ENCODE results near the gene STIM1. TPM values are rescaled to one million over a fixed set of nuclear protein-coding genes. Genes with fewer than 3 reads are reported as not detected.
"Not testable (repeated sequence)": the region's sequence is repeated elsewhere in the genome, so short reads cannot be mapped to it uniquely, and the experiment has no call there.

The STIM1 gene
- polyA plus RNA-seq, 1 donor: 24.9 TPM

DNA sequence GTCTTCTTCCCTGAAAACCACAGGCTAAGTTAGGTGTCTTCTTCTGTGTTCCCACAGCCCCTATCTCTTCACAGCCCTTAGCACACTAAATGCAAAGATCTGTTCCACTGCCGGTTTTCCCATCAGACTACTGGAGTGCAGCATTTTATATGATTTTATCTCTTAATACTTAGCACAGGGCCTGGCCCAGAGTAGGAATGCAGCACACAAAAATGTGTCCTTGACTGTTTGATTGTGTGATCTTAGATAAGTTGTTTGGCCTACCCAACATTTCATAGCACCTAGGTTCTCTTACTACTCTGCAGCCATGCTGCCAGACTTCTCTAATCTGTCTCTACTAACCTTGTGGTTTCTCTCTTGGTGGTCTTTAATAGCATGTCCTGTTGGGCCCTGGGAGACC is 185.0 kb downstream of the STIM1 start:
- 86% methylated on average over 1 of the region's 1 CpG for WGBS (ENCODE audit: insufficient coverage, low lambda C conversion rate)
- no peak overlapping the region for H3K4me3 ChIP-seq (ENCODE audit: low read length)
- no peaks in the 10 kb centered on the region for H3K4me1 ChIP-seq (ENCODE audit: control insufficient read depth, insufficient read depth, low read length)
- no peaks in the 10 kb centered on the region for H3K36me3 ChIP-seq (ENCODE audit: control insufficient read depth, insufficient read depth, low read length)
- no peaks in the 10 kb centered on the region for H3K9me3 ChIP-seq (ENCODE audit: control insufficient read depth, low read depth, low read length)
- H3K27ac ChIP-seq (ENCODE audit: low read length): no peak overlapping the region
- DNase-seq: no peak
- H3K27me3 ChIP-seq (ENCODE audit: control insufficient read depth, insufficient read depth, low read length): no peaks in the 10 kb centered on the region

DNA sequence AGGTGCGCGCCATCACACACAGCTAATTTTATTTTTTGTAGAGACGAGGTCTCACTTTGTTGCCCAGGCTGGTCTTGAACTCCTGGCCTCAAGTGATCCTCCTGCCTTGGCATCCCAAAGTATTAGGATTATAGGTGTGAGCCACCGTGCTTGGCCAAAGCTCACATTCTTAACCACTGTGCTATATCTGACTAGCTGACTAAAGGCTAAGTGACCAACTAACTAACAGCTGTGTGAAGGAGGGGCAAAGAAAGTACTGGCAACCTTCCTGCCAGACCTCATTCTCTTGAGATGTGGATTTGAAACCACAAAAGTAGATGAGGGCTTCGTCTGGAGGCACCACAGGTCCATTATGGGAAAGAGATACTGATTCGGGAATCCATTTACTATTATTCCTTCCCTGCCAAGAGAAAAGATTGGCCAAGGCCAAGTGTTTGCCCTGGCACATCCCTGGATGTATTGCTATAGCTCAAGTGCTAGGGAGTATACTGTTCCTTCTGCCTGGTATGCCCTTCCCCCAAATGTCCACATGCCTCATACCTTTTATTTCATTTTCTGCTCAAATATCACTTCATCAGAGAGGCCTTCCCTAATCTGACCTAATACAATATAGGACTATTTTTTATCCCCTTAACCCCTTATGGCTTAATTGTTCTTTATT is 186.4 kb downstream of the STIM1 start:
- Histone ChIP-seq H3K4me3 (ENCODE audit: low read length) (no peak overlapping the region), H3K36me3 (ENCODE audit: control insufficient read depth, insufficient read depth, low read length) (no peaks in the 10 kb centered on the region), H3K27ac (ENCODE audit: low read length) (no peak overlapping the region), H3K27me3 (ENCODE audit: control insufficient read depth, insufficient read depth, low read length) (no peaks in the 10 kb centered on the region), H3K9me3 (ENCODE audit: control insufficient read depth, low read depth, low read length) (no peaks in the 10 kb centered on the region), H3K4me1 (ENCODE audit: control insufficient read depth, insufficient read depth, low read length) (no peaks in the 10 kb centered on the region)
- WGBS (ENCODE audit: insufficient coverage, low lambda C conversion rate): no CpG with 5 or more reads among the region's 6 CpGs
- no peak for DNase-seq

DNA sequence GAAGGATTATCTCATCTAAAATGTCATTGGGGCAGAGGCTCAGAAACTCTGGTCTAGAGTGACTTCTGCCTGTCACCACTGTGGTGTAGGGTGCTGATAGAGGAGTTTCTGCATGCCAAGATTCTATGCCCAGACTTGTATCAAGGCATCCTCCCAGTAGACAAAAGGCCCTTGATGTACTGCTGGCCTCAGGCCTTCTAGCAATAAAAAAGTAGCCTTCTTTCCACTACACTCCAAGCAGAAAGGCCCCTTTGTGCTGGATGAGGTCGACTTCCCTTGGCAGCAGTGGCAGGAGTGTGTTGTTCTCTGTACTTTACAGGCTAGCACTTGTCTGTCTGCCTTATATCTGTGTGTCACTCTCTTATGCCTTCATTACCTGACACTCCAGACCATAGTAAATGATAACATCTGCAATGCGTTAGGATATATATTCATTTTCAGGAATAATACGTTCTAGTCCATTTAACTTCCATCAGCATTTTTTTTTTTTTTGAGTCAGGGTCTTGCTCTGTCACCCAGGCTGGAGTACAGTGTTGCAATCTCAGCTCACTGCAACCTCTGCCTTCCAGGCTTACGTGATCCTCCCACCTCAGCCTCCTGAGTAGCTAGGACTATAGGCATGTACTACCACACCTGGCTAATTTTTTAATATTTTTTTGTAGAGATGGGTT is 189.6 kb downstream of the STIM1 start:
- Histone ChIP-seq H3K36me3 (ENCODE audit: control insufficient read depth, insufficient read depth, low read length) (no peaks in the 10 kb centered on the region), H3K27ac (ENCODE audit: low read length) (no peak overlapping the region), H3K9me3 (ENCODE audit: control insufficient read depth, low read depth, low read length) (no peaks in the 10 kb centered on the region), H3K27me3 (ENCODE audit: control insufficient read depth, insufficient read depth, low read length) (no peaks in the 10 kb centered on the region), H3K4me3 (ENCODE audit: low read length) (no peak overlapping the region), H3K4me1 (ENCODE audit: control insufficient read depth, insufficient read depth, low read length) (no peaks in the 10 kb centered on the region)
- DNase-seq: no peak
- WGBS (ENCODE audit: insufficient coverage, low lambda C conversion rate): no CpG with 5 or more reads among the region's 4 CpGs

DNA sequence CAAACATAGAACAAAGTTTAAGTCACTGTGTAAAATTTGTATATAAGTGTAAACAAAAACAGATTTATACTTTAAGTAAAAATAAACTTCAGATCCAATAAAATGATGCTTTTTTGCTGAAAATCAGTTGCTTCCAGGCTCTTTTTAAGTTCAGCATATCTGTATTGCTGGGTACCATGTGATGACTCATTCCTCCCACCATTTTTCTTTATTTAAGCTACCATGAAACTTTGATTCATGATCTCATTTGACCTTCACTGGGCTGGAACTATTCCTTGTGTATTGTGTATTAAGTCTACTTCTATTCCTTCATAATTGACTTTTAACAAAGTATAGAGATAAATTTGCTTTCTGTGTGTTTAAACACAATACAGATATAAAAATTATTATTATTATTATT is 192.9 kb downstream of the STIM1 start:
- no peak overlapping the region for H3K27ac ChIP-seq (ENCODE audit: low read length)
- H3K27me3 ChIP-seq (ENCODE audit: control insufficient read depth, insufficient read depth, low read length): no peaks in the 10 kb centered on the region
- no peak for DNase-seq
- H3K4me1 ChIP-seq (ENCODE audit: control insufficient read depth, insufficient read depth, low read length): no peaks in the 10 kb centered on the region
- H3K36me3 ChIP-seq (ENCODE audit: control insufficient read depth, insufficient read depth, low read length): no peaks in the 10 kb centered on the region
- no peaks in the 10 kb centered on the region for H3K9me3 ChIP-seq (ENCODE audit: control insufficient read depth, low read depth, low read length)
- no peak overlapping the region for H3K4me3 ChIP-seq (ENCODE audit: low read length)

DNA sequence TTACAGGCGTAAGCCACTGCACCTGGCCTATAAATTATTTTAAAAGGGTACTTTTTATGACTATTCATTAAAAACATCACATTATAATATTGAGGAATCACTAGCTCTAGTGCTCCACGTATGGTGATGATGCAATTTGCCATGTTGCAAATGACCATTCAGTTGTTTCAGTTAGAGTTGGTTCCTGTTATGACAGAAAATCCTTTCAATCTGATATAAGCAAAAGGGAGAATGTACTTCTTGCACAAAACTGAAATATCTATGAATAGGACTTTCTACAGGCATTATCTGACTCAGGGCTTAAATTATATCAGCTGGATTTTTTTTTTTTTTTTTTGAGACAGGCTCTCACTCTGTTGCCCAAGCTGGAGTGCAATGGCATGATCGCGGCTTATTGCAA is 193.5 kb downstream of the STIM1 start:
- H3K36me3 ChIP-seq (ENCODE audit: control insufficient read depth, insufficient read depth, low read length): no peaks in the 10 kb centered on the region
- no peaks in the 10 kb centered on the region for H3K27me3 ChIP-seq (ENCODE audit: control insufficient read depth, insufficient read depth, low read length)
- no peaks in the 10 kb centered on the region for H3K9me3 ChIP-seq (ENCODE audit: control insufficient read depth, low read depth, low read length)
- H3K4me3 ChIP-seq (ENCODE audit: low read length): no peak overlapping the region
- DNase-seq: no peak
- no peaks in the 10 kb centered on the region for H3K4me1 ChIP-seq (ENCODE audit: control insufficient read depth, insufficient read depth, low read length)
- H3K27ac ChIP-seq (ENCODE audit: low read length): no peak overlapping the region
- 80% methylated on average over 1 of the region's 4 CpGs for WGBS (ENCODE audit: insufficient coverage, low lambda C conversion rate)

DNA sequence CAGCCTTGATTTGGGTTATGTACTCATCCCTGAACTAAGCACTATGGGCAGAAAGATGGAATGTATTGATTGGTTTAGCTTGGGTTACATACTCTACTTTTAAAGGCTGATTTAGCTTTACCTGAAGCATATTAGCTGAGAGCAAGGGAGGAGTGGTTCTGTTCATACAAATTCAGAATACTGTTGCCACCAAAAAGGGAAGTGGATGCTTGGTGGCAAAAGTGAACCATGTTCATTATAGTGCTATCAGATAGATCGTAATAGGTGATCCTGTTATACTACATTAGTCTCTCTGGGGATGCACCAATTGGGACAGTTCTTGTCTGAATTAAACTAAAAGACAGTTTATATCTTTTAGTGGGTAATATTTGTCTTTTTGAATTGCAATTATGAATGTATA is 194.7 kb downstream of the STIM1 start:
- DNase-seq: no peak
- H3K36me3 ChIP-seq (ENCODE audit: control insufficient read depth, insufficient read depth, low read length): no peaks in the 10 kb centered on the region
- no peaks in the 10 kb centered on the region for H3K27me3 ChIP-seq (ENCODE audit: control insufficient read depth, insufficient read depth, low read length)
- no peak overlapping the region for H3K27ac ChIP-seq (ENCODE audit: low read length)
- no CpG with 5 or more reads among the region's 1 CpG for WGBS (ENCODE audit: insufficient coverage, low lambda C conversion rate)
- H3K4me1 ChIP-seq (ENCODE audit: control insufficient read depth, insufficient read depth, low read length): no peaks in the 10 kb centered on the region
- H3K9me3 ChIP-seq (ENCODE audit: control insufficient read depth, low read depth, low read length): no peaks in the 10 kb centered on the region
- no peak overlapping the region for H3K4me3 ChIP-seq (ENCODE audit: low read length)

DNA sequence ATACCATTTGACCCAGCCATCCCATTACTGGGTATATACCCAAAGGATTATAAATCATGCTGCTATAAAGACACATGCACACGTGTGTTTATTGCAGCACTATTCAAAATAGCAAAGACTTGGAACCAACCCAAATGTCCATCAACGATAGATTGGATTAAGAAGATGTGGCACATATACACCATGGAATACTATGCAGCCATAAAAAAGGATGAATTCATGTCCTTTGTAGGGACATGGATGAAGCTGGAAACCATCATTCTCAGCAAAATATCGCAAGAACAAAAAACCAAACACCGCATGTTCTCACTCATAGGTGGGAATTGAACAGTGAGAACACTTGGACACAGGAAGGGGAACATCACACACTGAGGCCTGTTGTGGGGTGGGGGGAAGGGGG is 197.7 kb downstream of the STIM1 start:
- DNase-seq; H3K4me3 ChIP-seq (ENCODE audit: low read length); H3K27ac ChIP-seq (ENCODE audit: low read length); H3K4me1 ChIP-seq (ENCODE audit: control insufficient read depth, insufficient read depth, low read length); H3K9me3 ChIP-seq (ENCODE audit: control insufficient read depth, low read depth, low read length); H3K27me3 ChIP-seq (ENCODE audit: control insufficient read depth, insufficient read depth, low read length); H3K36me3 ChIP-seq (ENCODE audit: control insufficient read depth, insufficient read depth, low read length): not testable (repeated sequence)
- no CpG with 5 or more reads among the region's 4 CpGs for WGBS (ENCODE audit: insufficient coverage, low lambda C conversion rate)

DNA sequence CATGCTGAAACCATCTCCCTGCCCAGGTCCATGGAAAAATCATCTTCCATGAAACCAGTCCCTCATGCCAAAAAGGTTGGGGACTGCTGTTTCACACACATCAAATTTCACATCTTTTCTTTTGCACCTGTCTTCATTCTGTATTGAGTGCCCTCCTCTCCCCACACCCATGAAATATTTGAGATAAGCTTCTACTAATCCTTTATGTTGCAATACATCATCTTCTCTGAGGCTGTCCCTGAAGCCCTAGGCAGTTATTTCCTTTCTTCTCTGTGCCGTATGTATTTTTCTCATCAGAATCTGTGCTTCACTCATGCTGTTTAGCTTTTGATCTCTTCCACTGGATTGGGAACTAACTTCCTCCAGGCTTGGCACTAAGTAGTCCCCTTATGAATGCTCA is 199.2 kb downstream of the STIM1 start:
- H3K27me3 ChIP-seq (ENCODE audit: control insufficient read depth, insufficient read depth, low read length): no peaks in the 10 kb centered on the region
- no peaks in the 10 kb centered on the region for H3K9me3 ChIP-seq (ENCODE audit: control insufficient read depth, low read depth, low read length)
- DNase-seq: no peak
- H3K4me3 ChIP-seq (ENCODE audit: low read length): no peak overlapping the region
- H3K27ac ChIP-seq (ENCODE audit: low read length): no peak overlapping the region
- no peaks in the 10 kb centered on the region for H3K4me1 ChIP-seq (ENCODE audit: control insufficient read depth, insufficient read depth, low read length)
- H3K36me3 ChIP-seq (ENCODE audit: control insufficient read depth, insufficient read depth, low read length): peaks cover 13% of the 10 kb centered on the region
- 56% methylated on average over 1 of the region's 1 CpG for WGBS (ENCODE audit: insufficient coverage, low lambda C conversion rate)

DNA sequence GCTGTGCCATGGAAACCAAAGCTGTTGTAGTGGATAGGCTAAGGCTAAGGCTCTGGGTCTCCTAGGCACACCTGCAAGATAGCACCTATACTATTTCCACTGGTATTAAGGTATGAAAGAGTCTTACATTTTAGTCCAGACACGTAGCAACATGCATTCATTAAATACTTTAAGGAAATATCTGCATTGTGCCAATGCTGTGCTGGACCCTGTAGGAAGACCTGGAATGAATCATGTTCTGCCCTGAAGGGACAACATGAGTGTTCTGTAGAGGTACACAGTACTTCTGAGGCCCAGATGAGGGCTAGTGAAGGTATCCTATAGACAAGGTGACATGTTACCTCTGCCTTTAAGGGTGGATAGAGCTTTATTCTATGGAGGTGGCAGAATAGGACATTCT is 204.0 kb downstream of the STIM1 start:
- Histone ChIP-seq H3K4me3 (ENCODE audit: low read length) (no peak overlapping the region), H3K27ac (ENCODE audit: low read length) (no peak overlapping the region), H3K4me1 (ENCODE audit: control insufficient read depth, insufficient read depth, low read length) (no peaks in the 10 kb centered on the region), H3K9me3 (ENCODE audit: control insufficient read depth, low read depth, low read length) (no peaks in the 10 kb centered on the region), H3K36me3 (ENCODE audit: control insufficient read depth, insufficient read depth, low read length) (peaks cover 17% of the 10 kb centered on the region), H3K27me3 (ENCODE audit: control insufficient read depth, insufficient read depth, low read length) (no peaks in the 10 kb centered on the region)
- no CpG with 5 or more reads among the region's 1 CpG for WGBS (ENCODE audit: insufficient coverage, low lambda C conversion rate)
- DNase-seq: no peak

DNA sequence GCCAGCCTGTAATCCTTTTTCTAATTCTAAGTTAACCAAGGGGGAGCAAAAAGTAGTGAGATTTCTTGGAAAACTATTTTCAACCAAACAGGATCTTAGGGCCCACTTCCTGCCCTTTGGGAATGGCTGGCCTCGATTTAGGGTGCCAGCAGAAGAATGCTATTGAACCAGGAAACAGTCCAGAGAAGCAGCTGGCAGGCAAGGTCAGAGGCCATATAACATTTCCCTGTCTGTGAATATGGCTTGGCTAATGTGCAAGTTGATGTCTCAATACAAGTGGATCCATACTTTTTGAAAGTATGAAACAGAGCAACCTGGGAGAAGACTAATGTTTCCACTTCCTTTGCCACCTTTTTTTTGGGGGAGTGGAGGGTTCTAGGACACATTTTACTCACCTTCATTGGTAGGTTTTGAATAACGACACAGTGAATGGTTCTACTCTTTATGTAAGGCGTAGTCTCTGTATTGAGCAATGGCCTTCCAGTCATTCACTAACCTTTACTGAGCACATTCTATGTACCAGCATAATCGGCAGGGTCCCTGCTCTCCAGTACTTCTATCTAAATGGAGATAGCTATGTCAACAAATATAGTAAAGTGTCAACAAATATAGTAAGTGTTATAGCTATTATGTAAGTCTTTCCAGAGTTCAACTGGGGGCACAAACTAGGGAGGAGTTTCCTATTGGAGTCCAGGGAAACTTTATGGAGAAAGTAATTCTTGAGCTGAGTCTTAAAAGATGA is 204.9 kb downstream of the STIM1 start:
- DNase-seq: peak in 1 of 2 donors; percentile 48
- Histone ChIP-seq H3K27me3 (ENCODE audit: control insufficient read depth, insufficient read depth, low read length) (no peaks in the 10 kb centered on the region), H3K9me3 (ENCODE audit: control insufficient read depth, low read depth, low read length) (no peaks in the 10 kb centered on the region), H3K36me3 (ENCODE audit: control insufficient read depth, insufficient read depth, low read length) (peaks cover 17% of the 10 kb centered on the region), H3K27ac (ENCODE audit: low read length) (no peak overlapping the region), H3K4me1 (ENCODE audit: control insufficient read depth, insufficient read depth, low read length) (no peaks in the 10 kb centered on the region), H3K4me3 (ENCODE audit: low read length) (no peak overlapping the region)
- WGBS (ENCODE audit: insufficient coverage, low lambda C conversion rate): 67% methylated on average over 1 of the region's 4 CpGs
